ENCODE measurements around the gene SEZ6.

The SEZ6 gene, protein sequence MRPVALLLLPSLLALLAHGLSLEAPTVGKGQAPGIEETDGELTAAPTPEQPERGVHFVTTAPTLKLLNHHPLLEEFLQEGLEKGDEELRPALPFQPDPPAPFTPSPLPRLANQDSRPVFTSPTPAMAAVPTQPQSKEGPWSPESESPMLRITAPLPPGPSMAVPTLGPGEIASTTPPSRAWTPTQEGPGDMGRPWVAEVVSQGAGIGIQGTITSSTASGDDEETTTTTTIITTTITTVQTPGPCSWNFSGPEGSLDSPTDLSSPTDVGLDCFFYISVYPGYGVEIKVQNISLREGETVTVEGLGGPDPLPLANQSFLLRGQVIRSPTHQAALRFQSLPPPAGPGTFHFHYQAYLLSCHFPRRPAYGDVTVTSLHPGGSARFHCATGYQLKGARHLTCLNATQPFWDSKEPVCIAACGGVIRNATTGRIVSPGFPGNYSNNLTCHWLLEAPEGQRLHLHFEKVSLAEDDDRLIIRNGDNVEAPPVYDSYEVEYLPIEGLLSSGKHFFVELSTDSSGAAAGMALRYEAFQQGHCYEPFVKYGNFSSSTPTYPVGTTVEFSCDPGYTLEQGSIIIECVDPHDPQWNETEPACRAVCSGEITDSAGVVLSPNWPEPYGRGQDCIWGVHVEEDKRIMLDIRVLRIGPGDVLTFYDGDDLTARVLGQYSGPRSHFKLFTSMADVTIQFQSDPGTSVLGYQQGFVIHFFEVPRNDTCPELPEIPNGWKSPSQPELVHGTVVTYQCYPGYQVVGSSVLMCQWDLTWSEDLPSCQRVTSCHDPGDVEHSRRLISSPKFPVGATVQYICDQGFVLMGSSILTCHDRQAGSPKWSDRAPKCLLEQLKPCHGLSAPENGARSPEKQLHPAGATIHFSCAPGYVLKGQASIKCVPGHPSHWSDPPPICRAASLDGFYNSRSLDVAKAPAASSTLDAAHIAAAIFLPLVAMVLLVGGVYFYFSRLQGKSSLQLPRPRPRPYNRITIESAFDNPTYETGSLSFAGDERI
- 0 to 0.48 reads per million in 2 donors for total RNA-seq

DNA sequence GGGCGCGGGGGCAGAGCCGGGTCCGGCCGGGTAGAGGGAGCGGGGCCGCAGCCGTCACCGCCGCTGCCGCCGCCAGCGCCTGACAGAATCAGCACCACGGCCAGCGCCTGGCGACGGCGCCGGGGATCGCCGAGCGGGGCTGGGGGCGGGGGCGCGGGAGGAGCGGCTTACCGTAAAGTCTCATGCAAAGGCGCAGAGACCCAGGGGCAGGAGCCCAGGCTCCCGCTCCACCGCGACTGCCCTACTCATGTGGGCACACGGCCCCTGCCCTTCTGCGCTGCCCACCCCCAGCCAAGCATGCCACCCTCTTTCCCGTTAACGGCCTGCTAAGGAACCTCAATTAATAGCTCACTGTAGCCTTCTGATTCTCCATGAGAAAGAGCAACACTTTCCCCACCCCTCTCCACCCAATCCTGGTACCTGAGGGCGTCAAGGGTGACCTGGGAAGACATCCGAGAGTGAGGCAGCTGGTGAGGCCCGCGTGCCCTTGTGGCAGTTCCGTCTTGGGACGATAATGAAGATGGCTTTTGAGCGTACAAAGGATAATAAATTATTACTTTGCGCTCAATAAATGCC, at the start of gene SEZ6:
Gene SEZ6, minus strand, starts transcription at position 98 of the 576 bp plus-strand sequence. CDS start 164 bp downstream, outside the sequence.
- peak; percentile 46 for DNase-seq

DNA sequence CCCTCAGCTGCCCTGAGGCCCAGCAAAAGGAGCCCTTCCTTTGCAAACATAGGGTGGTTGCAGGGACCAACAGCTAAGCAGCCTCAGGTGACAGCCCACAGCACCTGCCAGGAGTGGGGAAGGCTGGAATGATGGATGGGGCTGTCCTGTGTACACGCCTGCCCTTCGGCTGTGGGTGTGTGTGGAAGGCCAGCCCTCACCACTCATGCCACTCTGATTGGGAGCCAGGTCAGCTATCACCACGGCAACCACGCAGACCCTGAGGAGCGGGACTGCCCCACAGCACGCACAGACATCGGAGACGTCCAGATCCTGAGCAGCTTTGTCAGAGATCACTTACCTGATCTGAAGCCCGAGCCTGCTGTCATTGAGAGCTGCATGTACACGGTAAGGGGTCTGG, 49.0 kb upstream of the SEZ6 start:
- DNase-seq, result no peak

DNA sequence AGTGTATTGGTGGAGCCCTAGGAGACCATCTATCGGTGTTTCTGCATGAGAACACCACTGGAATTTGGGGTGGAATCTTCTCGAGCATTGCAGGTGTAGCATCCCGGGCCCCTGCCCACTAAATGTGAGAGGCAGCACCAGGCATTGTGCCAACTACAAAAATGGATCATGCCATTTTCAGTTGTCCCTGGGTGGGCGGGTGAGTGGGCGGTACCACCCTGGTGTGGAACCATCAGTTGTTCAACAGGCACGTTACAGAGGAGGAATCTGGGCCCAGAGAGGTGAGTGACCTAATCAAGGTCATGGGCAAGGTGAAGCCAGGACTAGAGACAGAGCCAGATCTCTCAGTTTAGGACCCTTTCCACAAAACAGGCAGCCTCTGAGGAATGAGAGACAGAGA, 45.9 kb upstream of the SEZ6 start:
- DNase-seq, result no peak

DNA sequence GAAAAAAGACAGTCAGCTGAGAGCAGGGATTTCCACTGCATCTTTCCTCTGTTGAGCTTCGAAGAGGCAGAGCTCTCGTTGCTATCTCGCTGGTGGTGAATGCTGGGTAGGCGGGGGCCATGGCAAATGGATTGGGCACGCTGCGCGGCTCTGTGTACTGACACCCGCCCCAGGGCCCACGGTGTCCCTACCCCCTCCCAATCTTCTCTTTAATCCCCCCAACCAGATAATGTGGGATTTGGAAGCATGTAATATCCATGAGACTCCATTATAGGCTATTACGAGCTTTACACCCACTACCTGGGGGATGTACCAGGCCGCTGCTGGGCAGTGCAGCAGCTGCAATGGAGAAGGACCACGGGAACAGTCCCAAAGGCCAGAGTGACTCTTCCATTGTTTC, 45.4 kb upstream of the SEZ6 start:
- DNase-seq, result no peak

DNA sequence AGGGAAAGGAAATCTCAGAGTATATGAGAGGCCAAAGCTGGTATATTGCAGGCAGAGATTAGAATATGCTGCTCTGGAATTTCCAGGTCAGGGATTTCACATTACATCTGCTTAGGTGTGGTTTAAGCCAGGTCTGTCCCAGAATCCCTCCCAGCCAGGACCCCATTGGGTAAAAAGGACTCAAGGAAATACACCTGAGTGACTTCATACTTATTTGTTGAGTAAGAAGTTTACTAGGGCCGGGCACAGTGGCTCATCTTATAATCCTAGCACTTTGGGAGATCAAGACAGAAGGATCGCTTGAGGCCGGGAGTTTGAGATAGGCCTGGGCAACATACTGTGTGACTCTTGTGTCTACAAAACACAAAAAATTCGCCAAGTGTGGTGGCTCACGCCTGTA, 44.3 kb upstream of the SEZ6 start:
- no peak for DNase-seq

DNA sequence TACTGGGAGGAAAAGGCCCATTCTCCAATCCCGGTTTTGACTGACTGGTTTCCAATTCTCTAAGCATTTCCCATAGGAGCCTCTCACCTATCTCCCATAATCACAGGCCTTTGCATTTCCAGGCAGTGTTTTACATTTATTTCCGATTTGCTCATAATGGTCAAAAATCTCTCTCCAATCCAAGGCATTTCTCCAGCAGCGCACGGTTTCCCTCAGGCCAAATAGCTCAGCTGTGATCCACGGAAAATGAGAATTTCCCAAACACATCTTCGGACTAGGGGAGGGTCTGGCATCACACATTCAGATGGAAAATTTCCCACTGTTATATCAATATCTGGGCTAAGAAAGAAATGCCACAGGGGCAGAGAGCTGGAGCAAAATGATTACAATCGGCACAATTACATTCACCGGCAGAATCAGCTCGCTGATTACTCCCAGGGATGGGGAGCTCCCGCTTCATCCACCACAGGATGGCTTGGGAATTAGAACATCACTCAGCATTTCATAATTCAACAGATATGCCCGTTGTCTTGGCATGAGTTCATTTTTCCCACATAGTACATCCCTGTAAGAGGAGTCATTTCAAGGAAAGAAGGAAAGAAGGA, 43.8 kb upstream of the SEZ6 start:
- DNase-seq, result no peak

DNA sequence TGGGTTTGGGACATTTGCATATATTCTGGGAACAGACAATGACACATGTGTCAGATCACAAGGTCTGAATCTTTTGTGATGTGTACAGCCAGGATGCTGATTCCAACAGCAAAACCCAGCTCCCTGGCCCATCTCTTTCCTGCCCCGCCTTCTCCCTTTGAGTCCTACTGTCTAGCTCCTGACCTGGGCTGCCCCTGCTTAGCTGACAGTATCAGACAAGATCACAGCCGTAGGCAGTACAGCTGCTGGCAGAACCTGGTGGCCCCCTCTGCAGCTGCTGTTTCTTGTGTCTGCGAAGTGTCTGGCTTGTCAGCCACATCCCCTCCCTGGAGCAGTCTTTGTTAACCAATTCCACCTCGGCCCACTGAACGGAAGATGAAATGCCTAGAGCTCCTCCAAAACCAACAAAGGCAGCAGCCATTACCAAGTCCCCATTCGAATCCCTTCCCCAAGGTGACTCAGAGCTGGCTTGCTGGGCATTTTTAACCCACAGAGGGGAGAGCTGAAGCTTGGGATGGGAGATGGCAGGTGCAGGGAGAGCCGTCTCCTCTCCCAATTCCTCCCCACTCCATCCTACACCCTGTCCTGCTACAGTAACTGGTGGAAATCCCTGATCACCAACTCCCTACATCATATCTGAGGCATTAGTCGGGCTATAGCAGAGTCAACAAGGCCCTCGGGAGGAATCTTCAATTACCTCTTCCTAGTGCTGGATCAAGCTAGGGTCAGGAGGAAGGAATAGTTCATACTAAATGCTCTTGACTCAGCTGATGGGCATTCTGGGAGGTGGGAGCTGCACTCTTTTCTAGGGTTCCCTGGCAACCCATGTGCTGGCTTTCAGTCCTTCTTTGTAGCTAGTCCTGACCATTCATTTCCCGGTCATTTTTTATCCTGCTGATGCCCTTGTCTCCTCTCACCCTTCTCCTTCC, 42.9 kb upstream of the SEZ6 start:
- no peak for DNase-seq

DNA sequence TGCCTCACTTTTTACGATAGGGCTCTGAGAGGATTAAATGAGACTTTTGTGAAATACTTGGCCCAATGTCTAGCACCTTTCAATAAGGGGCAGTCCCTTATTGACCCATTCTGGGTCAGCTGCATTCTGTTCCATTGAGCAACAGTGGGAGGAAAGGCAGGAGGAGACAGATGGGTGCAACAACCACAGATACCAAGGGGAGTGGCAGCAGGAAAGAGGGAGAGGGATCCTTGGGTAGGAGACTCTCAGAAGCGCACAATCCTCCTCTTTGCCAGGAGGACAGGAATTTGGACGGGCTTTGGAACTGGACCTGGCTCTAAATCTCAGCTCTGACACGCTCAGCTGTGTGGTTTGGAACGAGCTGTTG, 40.6 kb upstream of the SEZ6 start:
- no peak for DNase-seq

DNA sequence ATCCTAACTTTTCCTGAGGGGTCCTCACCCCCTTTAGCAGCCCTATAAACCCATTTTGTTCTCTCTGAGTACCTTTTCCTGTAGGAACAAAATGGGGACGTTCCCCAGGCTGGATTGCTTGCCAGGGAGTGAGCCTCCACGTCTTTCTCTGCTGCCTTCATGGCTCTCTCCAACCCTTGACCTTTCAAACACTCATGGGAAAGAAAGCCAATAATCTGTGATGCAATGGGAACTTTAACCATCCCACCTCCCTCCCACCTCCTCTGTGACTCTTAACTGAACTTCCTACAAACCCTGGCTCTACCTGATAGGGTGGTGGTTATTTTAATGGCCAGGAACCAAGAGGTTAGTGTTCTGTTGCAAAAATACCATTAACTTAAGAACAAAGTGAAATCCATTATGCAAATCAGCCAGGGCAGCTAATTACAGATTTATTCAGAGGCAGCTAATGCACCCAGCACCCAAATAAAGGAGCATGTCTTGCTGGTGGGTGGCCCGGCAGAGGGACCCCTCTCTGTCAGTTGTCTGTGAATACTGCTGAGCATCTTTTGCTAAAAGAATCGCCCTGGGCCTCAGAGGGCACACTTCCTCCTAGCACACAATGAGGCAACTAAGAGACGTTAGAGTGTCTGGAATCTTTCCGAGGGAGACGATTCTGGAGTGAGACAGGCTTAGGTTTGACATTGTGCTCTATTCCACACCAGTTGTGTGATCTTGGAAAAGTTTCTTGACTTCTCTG, 40.1 kb upstream of the SEZ6 start:
- no peak for DNase-seq

DNA sequence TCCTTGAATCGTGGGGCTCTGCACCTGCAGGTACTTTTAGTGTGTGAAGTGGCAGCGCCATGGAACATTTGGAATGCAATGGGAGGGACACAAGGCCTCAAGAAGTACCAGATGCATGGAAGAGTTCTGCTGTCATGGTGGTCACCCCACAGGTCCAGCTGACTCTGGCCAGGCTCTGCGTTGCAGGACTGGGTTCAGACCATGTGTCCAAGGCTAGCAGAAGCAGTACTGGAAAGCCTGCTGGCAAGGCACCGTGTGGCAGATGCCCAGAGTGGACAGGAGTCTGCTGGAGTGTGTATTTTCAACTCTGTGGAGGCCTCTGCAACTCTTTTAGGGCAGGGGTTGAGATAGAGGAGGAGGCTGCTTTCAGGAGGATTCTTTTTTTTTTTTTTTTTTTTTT, 39.2 kb upstream of the SEZ6 start:
- DNase-seq, result no peak

DNA sequence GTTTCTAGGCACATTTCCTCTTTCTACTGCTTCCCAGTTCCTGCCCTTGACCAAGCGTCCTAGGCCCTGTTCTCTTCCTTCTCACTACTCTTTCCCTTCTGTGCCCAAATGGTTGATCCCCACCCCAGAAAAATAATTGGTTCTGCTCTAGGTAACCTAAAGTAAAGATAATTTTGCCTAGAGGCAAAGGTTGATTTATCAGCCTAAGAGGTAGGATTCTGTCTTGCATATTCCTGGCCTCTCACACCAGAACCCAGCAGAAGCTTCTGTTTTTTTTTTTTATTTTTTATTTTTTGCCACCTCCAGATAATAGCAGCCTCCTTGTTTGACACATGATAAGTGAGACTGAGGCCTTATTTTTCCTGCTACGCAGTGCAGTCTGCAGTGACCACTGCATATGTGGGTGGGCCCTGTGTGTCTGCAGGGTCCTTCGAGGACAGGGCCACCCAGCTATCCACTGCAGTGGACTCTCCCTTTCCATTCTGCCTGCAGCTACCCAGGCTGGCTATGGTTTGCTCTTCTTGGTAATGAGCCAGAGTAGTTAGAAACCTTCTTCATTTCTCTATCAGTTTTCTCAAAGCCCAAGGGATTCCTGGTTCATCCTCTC, 37.8 kb upstream of the SEZ6 start:
- DNase-seq, result no peak

DNA sequence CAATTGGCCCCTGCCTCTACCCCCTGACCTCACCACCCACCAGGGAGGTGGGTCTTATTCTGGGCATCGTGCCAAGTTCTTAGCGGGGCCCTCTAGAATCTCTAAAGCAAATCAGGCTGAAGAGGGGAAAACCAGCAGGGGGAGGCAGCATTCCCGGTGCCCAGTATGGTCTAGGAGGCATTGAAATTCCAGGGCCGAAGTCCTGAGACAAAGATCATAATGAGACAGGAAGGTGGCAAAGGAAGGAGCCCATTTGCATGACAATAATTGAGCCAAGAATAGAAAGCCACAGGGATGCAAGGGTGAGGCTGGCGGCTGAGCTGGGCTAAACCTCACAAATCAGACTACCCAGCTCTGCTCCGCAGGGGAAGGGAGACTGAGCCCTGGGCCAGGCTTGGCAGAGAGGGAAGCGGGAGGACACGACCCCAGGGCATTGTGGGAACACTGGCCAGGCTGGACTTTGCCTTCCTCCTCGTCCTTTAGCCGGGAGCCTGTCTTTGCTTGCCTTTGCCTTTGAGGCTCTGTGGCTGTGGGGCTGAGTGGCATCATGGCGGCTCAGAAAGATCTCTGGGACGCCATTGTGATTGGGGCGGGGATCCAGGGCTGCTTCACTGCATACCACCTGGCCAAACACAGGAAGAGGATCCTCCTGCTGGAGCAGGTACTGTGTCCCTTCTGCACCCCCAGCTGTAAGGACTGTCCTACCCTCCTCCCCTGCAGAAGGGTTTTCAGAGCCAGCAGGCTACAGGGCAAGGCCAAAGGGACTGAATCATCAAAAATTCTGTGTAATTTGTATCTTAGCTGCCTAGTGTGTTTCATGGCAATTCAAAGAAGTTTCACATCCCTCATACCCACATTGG, 37.1 kb upstream of the SEZ6 start, which contains the start of gene PIPOX:
Gene PIPOX, plus strand, starts transcription at position 463 of the 860 bp plus-strand sequence. Its CDS starts 85 bp downstream, at position 548.
- DNase-seq, result no peak

DNA sequence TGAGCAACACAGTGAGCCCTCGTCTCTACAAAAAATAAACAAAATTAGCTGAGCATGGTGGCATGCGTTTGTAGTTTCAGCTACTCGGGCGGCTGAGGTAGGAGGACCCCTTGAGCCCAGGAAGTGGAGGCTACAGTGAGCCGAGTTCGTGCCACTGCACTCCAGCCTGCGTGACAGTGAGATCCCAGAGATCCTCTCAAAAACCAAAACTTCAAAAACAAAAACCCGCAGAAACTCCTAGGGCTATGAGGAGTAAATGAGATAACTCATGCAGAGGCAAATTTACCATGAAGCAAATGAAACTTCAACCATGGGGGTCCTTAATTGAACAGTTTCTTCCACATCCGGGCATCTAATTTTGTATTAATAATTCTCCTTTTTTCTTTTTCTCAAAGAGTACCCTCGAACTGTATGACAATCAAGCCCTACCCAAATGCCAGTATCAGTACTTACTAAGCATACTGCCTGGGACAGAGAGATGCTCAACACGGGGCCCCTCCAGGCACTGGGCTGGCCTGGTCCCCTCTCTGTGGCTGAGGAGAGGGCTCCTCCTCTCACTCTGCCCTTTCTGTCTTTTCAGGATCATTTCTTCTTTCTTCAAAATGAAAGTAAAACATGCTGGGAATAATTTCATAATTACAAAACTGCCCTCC, 36.3 kb upstream of the SEZ6 start:
- DNase-seq, result no peak

DNA sequence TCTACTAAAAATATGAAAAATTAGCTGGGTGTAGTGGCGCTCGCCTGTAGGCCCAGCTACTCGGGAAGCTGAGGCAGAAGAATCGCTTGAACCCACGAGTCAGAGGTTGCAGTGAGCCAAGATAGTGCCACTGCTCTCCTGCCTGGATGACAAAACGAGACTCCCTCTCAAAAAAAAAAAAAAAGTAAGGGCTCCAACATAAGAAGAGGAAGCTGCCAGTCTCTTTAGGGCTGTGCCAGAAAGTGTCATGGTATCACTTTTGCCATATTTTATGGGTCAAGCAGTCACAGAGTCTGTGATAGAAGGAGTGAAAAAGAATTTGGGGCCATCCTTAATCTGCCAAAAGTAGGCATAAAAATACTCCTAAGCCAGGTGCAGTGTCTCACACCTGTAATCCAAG, 35.7 kb upstream of the SEZ6 start:
- no peak for DNase-seq

DNA sequence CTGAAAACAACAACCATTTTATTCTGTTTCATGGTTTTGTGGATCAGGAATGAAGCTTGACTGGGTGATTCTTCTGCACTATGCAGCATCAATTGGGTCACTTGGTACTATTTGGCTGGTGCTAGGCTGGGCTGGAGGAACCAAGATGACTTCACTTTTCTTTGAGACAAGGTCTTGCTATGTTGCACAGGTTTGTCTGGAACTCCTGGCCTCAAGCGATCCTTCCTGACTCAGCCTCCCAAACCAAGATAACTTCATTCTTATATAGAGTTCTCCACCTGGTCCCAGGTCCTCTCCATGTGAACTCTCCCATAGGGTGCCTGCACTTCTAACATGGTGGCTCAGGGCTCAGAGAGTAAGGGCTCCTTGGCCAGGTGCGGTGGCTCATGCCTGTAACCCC, 35.3 kb upstream of the SEZ6 start:
- DNase-seq, result no peak

DNA sequence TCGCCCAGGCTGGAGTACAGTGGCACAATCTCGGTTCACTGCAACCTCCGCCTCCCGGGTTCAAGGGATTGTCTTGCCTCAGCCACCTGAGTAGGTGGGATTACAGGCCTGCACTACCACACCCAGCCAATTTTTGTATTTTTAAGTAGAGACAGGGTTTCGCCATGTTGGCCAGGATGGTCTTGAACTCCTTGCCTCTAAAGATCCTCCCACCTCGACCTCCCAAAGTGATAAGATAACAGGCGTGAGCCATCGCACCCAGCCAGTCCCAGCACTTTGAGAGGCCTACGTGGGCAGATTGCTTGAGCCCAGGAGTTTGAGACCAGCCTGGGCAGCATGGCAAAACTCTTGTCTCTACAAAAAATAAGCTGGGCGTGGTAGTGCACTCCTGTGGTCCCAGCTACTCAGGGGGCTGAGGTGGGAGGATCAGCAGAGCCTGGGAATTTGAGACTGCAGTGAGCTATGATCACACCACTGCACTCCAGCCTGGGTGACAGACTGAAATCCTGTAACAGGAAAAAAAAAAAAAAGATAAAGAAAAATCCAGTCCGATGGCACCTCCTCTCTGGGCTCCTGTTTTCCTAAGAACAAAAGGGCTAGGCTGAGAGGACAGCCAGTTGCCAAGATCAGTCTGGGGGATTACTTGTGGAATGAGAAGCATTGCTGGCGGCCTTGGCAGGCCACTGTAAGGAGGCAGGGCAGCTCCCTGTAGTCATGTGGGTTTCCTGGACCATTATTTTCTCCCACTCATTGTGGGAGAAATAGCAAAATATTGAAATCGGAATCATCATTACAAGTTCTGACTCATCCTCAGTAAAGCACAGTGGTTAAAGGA, 34.1 kb upstream of the SEZ6 start:
- no peak for DNase-seq

DNA sequence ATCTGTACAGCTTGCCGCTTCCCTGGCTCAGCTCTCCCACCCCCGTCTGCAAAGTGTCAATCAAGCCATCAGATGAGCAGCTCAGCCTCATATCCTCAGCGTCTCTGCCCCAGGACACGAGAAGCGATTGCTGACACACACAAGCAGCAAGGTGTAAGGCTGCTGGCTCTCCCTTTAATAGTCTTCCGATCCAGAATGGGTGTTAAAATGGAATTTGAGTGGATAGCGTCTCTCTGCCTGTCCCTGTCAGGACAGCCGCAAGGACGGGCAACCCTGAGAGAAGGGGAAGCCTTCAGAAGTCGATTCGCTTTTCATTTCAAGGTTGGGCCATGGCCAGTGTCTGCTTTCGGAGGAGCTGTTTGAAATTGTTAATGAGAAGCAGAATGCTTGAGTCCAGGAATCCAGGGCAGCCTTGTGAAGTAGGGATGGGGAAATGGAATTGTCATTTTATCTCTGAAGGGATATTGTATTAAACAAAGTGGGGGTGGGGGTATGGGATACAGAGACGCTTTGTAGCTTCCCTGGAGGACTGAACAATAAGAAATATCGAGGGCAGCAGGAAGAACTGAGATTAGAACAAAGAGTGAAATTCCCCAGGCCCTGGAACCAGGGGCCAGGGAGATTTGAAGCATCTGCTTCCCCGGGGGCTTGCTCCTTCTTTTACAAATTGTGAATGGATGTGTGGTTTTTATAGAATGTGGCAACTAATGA, 32.4 kb upstream of the SEZ6 start:
- no peak for DNase-seq
